Measurements from ENCODE around the gene VCAM1.

Gene VCAM1

GRCh38 chr1:100724281-100724680 is 4.7 kb downstream of the VCAM1 start:
- DNase-seq: no peak

DNA sequence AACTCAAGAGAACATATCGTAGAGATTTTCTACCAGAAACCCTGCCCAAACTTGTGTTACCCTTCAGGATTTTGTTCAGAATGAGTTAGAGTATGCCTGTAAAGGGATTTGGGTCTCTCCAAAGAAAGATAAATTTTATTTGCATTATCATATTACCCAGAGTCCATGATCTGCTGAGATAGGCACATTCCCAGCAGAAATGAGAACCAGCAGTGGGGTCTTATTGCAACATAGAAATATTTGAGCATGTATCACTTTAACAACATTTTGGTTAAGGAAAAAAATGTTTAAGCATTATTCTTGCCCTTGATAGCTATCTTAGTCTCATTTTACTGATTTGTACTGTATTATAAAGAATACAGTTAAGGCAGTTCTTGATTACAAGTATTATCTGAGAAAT is 10.6 kb downstream of the VCAM1 start:
- DNase-seq: no peak

- DNase-seq: no peak
Observed at GRCh38 chr1:100731309-100731708, 11.8 kb downstream of the VCAM1 start.

GRCh38 chr1:100731758-100732157 is 12.2 kb downstream of the VCAM1 start:
- no peak for DNase-seq

DNA sequence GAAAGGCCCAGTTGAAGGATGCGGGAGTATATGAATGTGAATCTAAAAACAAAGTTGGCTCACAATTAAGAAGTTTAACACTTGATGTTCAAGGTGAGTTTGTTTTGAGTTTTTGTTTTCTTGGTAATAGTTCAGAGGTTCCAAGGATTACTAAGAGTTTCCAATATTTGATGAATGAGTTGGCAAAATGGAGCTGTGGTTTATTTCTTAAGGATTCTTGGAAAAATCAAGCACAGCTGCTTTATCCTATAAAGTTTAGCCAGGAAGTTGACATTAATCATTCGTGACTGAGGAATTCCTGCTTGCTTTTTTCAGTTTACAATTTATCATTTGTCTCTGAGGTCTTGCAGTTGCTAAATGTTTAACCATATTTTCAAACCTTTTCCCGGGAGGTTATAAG is 15.1 kb downstream of the VCAM1 start:
- no peak for DNase-seq

- no peak for DNase-seq
Observed at GRCh38 chr1:100735244-100735643, 15.7 kb downstream of the VCAM1 start.

- no peak for DNase-seq
Observed at GRCh38 chr1:100736324-100736723, 16.8 kb downstream of the VCAM1 start.

GRCh38 chr1:100736746-100737145 is 17.2 kb downstream of the VCAM1 start:
- no peak for DNase-seq

DNA sequence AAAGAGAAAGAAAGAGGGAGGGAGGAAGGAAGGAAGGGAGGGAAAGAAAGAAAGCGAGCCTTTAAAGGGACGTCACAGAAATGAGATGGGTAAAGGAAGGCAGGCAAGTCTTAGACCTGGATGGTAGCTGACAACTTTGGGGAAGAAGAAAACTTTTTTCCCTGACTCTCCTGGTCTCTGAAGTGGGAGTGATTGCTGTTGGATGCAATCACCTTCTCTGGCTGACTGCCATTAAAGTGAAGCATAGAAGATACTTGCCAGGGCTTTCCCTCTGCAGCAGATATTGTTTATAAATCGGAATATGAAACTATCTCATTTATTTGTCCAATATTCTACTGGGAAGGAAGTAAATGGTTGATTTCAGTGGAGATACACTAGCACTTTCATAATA is 27.0 kb downstream of the VCAM1 start:
- no peak for DNase-seq

DNA sequence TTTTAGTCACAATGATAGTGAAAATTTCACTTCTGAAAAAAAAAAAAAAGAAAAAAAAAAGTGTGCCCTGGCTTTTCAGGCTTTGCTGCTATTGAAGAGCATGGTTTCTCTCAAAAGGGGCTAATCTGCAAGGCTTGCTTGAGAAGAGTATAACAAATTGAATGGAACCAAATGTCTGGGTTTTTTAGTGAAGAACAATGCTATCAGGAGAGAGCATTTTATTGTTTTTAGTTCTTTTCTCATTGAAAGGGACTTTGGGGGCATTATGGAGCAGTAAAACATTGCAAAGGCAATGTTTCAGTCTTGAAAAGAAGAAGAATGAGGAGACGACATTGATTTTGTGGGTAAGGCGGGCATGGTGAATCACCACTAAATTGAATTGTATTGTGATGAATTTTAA is 28.2 kb downstream of the VCAM1 start:
- no peak for DNase-seq

- DNase-seq: no peak
Observed at GRCh38 chr1:100750005-100750885, 30.7 kb downstream of the VCAM1 start.

GRCh38 chr1:100752791-100753190 is 33.2 kb downstream of the VCAM1 start:
- no peak for DNase-seq

DNA sequence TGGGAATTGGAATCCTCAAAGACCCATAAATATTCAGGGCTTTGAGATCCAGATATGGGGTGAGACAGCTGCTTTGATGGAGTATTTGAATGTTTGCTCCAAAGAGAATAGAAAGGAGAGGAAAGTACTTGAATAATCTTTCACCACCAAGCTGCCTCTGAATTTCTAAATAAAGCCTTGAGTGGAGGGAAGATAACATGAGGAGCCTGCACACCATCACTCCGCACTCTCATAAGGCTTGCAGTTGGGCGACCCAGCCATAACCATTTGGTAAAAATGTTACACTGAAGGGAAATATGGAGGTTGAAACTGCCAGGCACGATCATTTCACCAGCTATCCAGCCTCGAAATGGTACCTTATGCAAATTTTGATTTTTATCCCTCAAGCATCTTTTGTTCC is 38.4 kb downstream of the VCAM1 start:
- DNase-seq: no peak

GRCh38 chr1:100759188-100759587 is 39.6 kb downstream of the VCAM1 start:
- DNase-seq: no peak

GRCh38 chr1:100760511-100760910 is 41.0 kb downstream of the VCAM1 start:
- no peak for DNase-seq

GRCh38 chr1:100762461-100762860 is 42.9 kb downstream of the VCAM1 start:
- no peak for DNase-seq

- no peak for DNase-seq
Observed at GRCh38 chr1:100767176-100767890, 47.8 kb downstream of the VCAM1 start.

GRCh38 chr1:100769323-100769722 is 49.8 kb downstream of the VCAM1 start:
- no peak for DNase-seq

DNA sequence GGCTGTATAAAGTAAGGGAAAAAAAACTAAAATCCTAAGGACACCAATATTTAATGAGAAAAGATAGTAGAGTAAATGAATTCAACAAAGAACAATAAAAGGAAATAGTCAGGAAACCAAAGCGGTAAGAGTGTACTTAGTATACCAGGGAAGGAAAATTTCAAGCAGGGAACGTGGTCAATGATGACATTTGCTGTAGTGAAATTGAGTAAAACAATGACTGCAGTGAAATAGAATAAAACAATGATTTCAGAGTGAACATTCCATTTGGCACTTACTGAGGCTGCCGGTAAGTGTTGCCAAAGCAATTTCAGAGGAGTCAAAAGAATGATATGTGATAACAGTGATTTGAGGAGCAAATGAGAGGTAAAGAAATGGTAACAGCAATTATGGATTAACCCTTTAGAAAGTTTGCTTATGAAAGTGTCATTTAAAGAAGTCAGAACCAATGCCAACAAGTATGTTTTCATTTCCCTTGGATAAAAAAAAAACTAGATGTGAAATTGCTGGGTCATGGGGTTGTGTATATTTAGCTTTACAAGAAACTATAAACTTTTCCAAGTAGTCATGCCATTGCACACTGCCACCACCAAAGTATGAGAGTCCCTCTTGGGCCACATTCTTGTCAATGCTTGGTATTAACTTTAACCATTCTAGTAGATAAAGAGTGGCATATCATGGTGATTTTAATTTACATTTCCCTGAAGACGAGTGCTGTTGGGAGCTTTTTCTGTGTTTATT is 50.5 kb downstream of the VCAM1 start:
- no peak for DNase-seq

DNA sequence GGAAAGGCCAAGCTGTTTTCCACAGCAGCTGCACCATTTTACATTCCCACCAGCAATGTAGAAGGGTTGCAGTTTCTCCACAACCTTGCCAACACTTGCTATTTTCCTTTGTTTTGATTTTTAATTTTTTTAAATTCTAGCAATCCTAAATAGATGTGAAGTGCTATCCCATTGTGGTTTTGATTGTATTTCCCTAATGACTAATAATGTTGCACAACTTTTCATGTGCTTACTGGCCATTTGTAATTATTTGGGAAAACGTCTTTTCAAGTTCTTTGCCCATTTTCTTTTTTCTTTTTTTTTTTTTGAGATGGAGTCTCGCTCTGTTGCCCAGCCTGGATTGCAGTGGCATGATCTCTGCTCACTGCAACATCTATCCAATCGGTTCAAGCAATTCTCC is 53.9 kb downstream of the VCAM1 start:
- DNase-seq: no peak

GRCh38 chr1:100774370-100774769 is 54.8 kb downstream of the VCAM1 start:
- no peak for DNase-seq

DNA sequence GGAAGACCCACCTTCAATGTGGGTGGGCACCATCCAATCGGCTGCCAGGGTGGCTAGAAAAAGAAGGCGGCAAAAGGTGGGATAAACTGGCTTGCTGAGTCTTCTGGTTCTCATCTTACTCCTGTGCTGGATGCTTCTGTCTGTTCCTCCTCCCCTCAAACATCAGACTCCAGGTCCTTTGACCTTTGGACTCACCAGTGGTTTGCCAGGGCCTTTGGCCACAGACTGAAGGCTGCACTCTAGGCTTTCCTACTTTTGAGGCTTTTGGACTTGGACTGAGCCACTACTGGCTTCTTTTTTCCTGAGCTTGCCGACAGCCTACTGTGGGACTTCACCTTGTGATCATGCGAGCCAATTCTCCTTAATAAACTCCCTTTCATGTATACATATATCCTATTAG is 55.9 kb downstream of the VCAM1 start:
- no peak for DNase-seq

DNA sequence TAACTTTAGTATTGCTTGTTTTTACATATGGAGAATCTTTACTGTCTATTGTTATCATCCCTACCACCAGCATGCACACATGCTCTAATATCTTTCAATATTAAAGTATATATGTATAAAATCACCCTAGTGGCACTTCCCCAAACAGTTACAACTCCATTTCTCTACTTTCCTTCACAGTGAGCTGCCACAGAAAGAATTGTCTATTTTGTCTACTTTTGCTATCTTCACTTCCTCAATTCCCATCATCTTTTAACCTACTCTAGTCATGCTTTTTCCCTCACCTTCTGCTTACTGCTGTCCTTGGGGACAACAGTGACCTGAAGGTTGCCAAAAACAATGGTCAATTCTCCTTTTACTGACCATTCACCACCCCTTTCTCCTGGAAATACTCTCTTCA is 59.2 kb downstream of the VCAM1 start:
- no peak for DNase-seq

DNA sequence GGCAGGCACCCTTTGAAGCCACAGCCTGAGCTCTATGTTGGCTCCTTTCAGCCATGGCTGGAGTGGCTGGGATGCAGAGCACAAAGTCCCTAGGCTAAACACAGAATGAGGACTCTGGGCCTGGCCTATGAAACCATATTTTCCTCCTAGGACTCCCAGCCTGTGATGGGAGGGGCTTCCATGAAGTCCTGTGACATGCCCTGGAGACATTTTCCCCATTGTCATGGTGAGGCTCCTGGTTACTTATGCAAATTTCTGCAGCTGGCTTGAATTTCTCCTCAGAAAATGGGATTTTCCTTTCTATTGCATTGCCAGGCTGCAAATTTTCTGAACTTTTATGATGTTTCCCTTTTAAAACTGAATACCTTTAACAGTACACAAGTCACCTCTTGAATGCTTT is 61.3 kb downstream of the VCAM1 start:
- DNase-seq: no peak

Measured in activated T-cell treated with anti-CD3 and anti-CD28 coated beads for 4 hours (primary cell).